Cardiac muscle cell (in vitro differentiated cells and primary cell): Measurements from ENCODE around the gene ITPKA. TPM values are rescaled to one million over a fixed set of nuclear protein-coding genes. Genes with fewer than 3 reads are reported as not detected.

Experiments used
- DNase-seq, 2 donors: peaks; one replicate each; pipeline versions ENCODE4 v3.0.0 to v3.0.0-alpha.2; 2010 to 2017; ENCODE audit warnings: low read depth in 1 of 2, low spot score in 1 of 2
- H3K27ac ChIP-seq: fragments of 200-600 bp; sonication (generic); 2 replicates; pipeline ENCODE4 v1.5.1; 2016
- H3K27me3 ChIP-seq: fragments of 200-600 bp; sonication (generic); 2 replicates; pipeline ENCODE4 v1.6.0; 2016; ENCODE audit warnings: control low read depth
- H3K36me3 ChIP-seq: fragments of 200-600 bp; sonication (generic); 2 replicates; pipeline ENCODE4 v1.5.1; 2016; ENCODE audit warnings: control low read depth
- H3K4me1 ChIP-seq: fragments of 200-600 bp; sonication (generic); 2 replicates; pipeline ENCODE4 v1.8.1; 2017; ENCODE audit warnings: low read depth, mild to moderate bottlenecking, mixed run types
- H3K4me3 ChIP-seq: fragments of 200-600 bp; sonication (generic); 2 replicates; pipeline ENCODE4 v1.5.1; 2016; ENCODE audit warnings: mild to moderate bottlenecking
- H3K9me3 ChIP-seq: fragments of 200-600 bp; sonication (generic); 2 replicates; pipeline ENCODE4 v1.5.1; 2017; ENCODE audit warnings: low read depth, mild to moderate bottlenecking, control low read depth
- polyA plus RNA-seq: library from polyadenylated mRNA; unstranded; fragments of >200 nt; fragmentation: Nextera tagmentation; extraction: Ambion mirVana; gene quantifications from 2 replicates; pipeline ENCODE4 v1.2.1, GENCODE V29; 2016
- total RNA-seq: library from RNA; depleted of rRNA; stranded (reverse); fragments of >200 nt; gene quantifications from 2 replicates; pipeline ENCODE4 v1.2.3, GENCODE V29; 2016
- TF ChIP-seq, protein P1 (sequence below): IDR thresholded peaks from 2 replicates; pipeline ENCODE4 v1.5.1; 2012; ENCODE audit warnings: low read depth, mild to moderate bottlenecking, low read length

Gene ITPKA
- total and polyA plus RNA-seq, 2 experiments from 2014 or later, result 6.0 to 6.4 TPM

DNA sequence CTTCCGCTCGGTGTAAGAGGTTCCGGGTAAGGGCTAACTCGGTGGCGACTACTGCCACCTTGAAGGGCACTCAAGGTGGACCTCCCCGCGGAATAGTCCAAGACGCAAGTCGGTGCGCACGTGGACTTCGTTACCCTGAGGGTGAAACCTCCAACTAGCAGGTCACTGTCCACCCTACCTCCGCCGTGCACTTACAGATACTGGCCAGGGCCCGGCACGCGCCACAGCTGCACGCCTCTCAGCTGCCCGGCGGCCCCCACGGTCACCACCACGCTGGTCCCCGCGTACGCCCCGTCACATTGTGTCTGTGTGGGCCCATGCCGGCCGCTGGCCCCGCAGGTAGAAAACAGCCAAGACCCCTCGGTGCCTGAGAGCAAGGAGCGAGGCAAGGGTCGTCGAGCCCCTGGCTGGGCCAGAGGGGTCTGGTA, 18.9 kb downstream of the ITPKA start:
- Histone ChIP-seq H3K36me3 (peaks cover 2% of the 10 kb centered on the region), H3K27ac (no peak overlapping the region), H3K27me3 (peaks cover 63% of the 10 kb centered on the region), H3K4me3 (peak overlapping the region; percentile 39), H3K9me3 (no peaks in the 10 kb centered on the region), H3K4me1 (peaks cover 6% of the 10 kb centered on the region)
- DNase-seq, result no peak
- TF ChIP-seq, protein P1, sequence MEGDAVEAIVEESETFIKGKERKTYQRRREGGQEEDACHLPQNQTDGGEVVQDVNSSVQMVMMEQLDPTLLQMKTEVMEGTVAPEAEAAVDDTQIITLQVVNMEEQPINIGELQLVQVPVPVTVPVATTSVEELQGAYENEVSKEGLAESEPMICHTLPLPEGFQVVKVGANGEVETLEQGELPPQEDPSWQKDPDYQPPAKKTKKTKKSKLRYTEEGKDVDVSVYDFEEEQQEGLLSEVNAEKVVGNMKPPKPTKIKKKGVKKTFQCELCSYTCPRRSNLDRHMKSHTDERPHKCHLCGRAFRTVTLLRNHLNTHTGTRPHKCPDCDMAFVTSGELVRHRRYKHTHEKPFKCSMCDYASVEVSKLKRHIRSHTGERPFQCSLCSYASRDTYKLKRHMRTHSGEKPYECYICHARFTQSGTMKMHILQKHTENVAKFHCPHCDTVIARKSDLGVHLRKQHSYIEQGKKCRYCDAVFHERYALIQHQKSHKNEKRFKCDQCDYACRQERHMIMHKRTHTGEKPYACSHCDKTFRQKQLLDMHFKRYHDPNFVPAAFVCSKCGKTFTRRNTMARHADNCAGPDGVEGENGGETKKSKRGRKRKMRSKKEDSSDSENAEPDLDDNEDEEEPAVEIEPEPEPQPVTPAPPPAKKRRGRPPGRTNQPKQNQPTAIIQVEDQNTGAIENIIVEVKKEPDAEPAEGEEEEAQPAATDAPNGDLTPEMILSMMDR, result no peak

DNA sequence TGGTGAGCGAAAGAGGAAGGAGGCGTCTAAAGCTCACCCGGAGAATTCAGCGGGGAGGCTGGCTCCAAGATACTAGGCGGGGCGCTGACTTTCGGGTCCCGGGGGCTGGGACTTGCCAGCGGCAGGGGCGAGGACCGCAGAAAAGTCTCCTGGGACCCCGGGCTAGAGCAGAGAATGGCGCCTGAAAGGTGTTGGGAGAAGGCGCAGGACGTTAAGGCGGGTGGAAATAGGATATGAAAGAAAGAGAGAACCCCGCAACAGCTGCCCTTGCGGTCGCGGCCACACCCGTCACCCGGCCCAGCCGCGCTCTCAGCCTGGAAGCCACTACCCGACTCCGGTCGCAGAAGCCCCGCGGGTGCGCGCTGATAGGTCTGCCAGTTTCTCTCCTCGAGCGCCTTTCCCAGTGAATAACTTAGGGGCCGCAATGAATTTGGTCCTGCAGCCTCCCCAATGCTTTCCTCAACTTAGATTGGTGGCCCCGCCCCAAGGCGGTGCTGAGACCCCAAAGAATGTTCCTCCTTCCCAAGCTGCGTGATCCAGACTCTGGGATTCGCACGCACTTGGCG, 19.3 kb downstream of the ITPKA start:
- Histone ChIP-seq H3K4me3 (peak overlapping the region; percentile 39), H3K36me3 (peaks cover 6% of the 10 kb centered on the region), H3K27ac (no peak overlapping the region), H3K9me3 (no peaks in the 10 kb centered on the region), H3K27me3 (peaks cover 58% of the 10 kb centered on the region), H3K4me1 (peaks cover 6% of the 10 kb centered on the region)
- peak in 1 of 2 donors; percentile 60 for DNase-seq
- TF ChIP-seq, protein P1, result no peak

DNA sequence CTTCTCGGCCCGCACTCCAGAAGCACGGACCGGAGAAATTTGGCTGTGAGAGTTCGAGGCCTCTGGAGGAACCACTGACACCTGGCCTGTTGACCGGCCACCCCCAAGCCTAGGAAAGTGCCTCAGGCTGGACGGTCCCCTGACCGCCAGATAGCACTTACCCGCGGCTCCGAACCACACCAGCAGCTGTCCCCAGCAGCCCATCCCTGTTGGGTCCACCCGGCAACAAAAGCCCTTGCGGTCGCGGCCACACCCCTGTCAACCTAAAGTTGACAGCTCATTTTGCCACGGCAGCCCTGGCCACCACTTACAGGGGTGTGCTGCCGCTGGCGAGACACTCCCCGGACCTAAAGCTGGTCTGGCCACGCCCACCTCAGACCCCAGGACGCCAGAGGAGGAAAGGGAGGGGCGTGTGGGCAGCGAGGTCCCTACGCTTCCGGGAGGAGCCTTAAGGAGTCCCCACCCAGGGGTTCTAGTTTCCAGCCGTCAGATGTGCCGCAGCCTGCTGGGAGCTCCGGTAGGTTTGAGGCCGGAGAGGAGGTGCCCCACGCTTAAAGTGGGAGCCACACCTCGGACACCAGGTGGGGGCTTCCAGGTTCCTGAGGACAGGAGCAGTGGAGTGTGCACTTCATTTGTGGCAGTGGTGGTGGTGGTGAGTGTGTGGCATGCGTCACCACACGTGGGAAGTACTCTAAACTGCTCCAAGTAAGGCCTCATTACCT, 20.0 kb downstream of the ITPKA start, which contains the start of gene LTK:
Gene LTK, minus strand, starts transcription at position 322 of the 722 bp plus-strand sequence. Its CDS starts 118 bp downstream, at position 204.
- peak in 1 of 2 donors; percentile 74 for DNase-seq
- Histone ChIP-seq H3K27me3 (peaks cover 52% of the 10 kb centered on the region), H3K4me1 (peaks cover 6% of the 10 kb centered on the region), H3K36me3 (peaks cover 6% of the 10 kb centered on the region), H3K9me3 (no peaks in the 10 kb centered on the region), H3K4me3 (peak within 1 kb of the TSS; percentile 39), H3K27ac (no peak within 1 kb of the TSS)
- TF ChIP-seq, protein P1, result no peak

DNA sequence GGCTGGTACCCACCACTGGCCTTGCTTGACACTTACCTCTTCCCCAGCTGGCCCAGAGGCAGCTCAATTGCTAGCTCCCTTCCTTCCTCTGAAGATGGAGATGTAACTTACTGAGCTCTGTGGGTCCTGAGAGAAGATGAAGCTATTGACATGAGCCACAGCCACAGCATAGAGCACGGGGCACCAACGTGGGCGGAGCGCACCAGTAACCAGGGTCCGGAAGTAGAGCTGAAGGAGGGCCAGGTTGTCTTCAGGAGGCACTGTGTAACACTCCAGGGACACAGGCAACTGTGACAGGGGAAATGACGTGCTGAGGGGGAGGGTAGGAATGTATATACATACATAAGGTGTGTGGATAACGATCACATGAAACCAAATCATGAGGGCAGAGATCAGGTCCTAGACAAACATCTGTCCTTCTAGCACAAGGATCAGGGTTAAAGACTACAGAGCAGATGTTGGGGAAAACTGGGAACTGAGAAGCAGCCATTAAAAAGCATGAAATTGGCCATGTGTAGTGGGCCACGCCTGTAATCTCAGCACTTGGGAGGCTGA, 24.3 kb downstream of the ITPKA start:
- peaks cover 12% of the 10 kb centered on the region for H3K36me3 ChIP-seq
- TF ChIP-seq, protein P1, result no peak
- H3K4me1 ChIP-seq, result no peaks in the 10 kb centered on the region
- no peak overlapping the region for H3K27ac ChIP-seq
- DNase-seq, result no peak
- peaks cover 9% of the 10 kb centered on the region for H3K27me3 ChIP-seq
- H3K9me3 ChIP-seq, result no peaks in the 10 kb centered on the region
- H3K4me3 ChIP-seq, result no peak overlapping the region

DNA sequence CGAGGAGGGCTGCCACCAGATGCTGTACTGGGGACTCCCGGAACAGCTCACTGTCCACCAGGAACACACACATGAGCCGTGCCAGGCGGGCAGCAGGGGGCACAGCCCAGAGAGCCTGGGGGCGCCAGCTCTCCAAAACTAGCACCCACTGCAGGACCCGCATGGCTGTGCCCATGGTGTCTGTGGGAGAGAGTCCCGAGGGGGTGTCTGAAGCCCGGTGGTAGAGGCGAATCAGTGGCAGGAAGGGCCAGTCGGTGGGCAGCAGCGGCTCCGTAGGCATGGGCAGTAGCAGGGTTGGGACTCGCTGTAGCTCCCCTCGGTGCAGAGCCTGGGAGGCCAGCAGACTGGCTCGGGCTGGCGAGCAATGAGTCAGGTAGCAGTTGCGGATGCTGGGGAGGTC, 27.0 kb downstream of the ITPKA start:
- no peak overlapping the region for H3K27ac ChIP-seq
- TF ChIP-seq, protein P1, result no peak
- no peaks in the 10 kb centered on the region for H3K9me3 ChIP-seq
- H3K36me3 ChIP-seq, result peaks cover 12% of the 10 kb centered on the region
- H3K27me3 ChIP-seq, result no peaks in the 10 kb centered on the region
- H3K4me3 ChIP-seq, result no peak overlapping the region
- H3K4me1 ChIP-seq, result no peaks in the 10 kb centered on the region
- DNase-seq, result no peak
